ENCODE data around the gene PTCSC3.

PTCSC3 gene

DNA sequence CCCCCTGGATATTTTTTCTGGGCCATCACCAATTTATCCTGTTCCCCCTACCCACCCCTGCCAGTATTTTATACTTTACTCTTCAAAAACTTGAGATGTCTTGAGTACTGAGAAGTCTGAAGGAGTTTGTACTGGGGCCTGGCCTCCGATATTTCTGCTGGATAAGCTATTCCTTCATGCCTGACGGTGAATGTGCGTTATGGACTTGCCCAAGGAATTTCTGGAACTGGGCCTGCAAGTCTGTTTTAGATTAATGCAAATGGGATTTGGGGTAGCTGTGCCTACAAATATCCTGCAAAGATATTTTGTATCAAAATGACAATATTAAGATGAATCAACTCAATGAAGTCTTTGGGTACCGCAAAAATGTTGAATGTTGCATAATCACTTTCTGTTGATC is at the start of gene PTCSC3:
Gene PTCSC3, minus strand, starts transcription at position 199 of the 400 bp plus-strand sequence.
- DNase-seq (ENCODE audit: low spot score) = no peak

DNA sequence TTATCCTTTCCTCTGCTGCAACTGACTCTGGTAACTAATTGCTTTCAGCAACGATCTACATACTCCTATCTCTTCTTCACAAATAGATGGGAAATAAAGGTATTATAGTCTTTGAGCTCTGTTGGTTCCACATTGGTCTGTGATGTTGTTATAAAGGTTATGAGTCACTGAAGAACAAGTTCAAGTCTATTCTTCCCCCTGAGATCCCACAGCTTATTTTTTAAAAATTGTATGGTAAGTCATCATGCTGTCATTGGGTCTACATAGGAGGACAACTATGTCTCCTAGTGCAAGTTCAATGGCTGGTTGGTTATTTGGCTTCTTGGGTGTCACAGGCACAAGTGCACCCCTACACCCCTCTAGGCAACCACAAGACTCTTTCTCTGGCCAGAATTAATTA is 49.6 kb upstream of the PTCSC3 start:
- no peak for DNase-seq (ENCODE audit: low spot score)

DNA sequence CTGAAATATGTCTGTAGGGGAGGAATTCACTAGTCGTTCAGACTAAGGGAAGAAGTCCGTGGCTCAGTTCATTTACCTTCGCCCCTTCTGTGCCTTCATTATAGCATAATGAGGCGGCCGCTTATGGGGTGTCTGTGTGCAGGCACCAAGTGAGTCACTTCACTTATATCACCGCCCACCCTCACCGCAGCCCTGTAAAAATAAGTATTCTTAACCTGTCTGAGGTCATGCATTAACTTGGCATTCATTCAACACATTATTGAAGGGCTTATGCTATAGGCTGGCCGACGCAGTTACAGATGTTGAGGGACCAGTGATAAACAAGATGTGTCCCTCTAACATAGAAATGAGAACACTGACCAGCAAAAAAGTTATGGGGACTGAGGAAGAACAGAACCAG is 47.7 kb upstream of the PTCSC3 start:
- no peak for DNase-seq (ENCODE audit: low spot score)

DNA sequence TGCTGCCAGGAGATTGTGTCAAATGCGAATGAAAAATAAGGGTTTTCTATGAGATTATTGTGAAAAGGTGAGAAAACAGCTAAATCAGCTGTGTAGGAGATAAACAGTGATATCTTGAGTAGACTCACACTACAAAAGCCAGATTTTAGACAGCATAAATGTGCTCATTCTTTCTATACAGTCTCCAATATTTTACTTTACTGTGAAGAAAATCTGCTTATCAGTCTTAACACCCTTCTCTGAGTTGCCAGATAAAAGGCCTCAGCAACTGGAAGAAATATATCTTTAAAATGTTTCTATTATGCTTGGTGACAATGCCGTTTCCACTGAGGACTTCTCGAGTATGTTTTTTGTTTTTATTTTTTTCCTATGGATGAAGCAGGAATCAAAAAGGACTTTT is 47.0 kb upstream of the PTCSC3 start:
- DNase-seq (ENCODE audit: low spot score) = no peak

DNA sequence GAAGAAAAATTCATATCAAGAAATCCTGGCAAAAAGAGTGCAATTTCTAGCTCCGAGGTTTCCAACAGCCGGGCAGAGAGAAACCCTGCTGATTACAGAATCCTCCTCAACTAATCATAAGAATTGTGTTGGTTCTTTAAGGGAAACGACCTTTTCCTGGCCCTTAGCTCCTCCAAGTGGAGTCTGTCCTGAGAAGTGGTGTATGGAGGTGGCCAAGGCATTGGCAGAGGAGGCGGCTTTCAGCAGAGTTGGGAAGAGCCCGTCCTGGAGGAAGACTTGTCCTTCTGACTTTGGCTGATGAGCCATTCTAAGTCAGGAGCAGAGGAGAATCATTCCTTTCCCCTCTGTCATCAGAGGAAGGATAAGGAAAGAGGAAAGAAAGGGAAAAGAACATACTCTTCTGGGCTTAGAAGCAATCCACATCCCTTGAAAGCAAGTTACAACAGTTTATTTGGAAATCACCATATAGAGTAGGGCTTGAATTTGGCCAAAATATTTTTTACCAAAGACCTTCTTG is 46.5 kb upstream of the PTCSC3 start:
- no peak for DNase-seq (ENCODE audit: low spot score)

DNA sequence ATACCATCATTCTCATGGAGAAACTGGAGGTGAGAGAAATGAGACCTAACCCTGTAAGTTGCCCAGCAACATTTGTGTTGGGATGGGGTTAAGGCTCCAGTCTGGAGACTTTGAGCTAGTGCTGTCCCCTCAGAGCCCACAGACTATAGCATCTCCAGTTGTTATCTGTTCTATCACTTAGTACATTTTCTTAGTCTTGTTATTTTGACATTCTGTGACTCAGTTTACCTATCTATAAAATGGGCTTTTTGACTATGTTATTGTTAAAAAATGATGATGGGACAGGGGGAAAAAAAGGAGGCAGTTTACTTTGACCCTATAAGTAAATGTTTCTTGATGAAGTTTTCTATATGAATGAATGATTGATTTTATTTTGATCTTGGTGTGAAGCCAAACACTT is 45.8 kb upstream of the PTCSC3 start:
- no peak for DNase-seq (ENCODE audit: low spot score)

DNA sequence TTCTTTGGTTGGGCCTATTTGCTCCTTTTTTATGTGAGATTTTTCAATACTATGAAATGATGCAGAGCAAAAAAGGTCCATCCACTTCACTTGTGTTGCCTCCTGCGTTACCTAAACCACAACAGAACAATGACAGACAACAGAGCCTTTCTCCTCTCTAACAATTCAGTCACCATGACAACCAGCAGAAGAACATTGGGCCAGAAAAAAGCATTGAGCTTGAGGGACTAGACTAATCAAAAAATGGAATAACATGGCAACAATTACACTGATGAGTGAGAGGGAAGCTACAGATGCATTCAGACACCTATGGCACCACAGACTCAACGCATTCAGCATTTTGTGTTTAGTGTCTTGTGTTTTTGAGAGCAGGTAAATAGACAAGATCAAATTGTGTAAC is 44.6 kb upstream of the PTCSC3 start:
- peak; percentile 18 for DNase-seq (ENCODE audit: low spot score)

DNA sequence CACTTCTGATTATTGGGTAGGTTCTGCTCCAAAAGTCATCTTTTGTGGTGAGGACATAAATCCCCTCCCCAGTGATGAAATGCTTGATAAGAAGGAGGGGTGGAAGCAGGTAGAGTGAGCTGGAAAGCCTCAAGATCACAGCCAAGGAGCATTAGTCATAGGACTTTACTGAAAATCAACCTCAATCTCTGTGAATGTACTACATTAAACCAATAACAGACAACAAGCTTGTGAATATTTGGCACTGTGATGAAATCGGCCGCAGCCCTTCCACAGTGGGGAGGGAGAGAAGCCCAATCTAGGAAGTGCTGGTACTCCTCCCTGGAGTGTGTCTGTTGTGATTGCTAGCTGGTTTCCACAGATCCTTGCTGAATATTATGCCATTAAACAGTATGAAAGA is 41.2 kb upstream of the PTCSC3 start:
- DNase-seq (ENCODE audit: low spot score) = no peak

DNA sequence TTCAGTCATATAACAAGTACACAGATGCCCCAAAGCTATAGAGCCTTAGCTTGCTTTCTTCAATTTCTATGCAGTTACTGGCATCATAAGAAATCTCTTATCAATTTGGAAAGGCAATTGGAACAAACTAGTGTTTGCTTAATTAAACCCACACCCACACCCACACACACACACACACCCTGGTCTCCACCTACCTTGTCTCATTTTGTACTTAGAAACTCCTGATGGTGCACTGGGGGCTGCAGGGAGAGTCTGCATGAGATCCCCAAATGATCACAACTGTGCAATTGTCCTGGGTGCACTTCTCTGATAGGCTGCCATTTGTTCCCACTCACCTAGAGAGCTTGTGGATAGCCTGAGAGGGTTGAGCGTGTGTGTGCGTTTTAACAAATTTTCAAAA is 40.5 kb upstream of the PTCSC3 start:
- no peak for DNase-seq (ENCODE audit: low spot score)

DNA sequence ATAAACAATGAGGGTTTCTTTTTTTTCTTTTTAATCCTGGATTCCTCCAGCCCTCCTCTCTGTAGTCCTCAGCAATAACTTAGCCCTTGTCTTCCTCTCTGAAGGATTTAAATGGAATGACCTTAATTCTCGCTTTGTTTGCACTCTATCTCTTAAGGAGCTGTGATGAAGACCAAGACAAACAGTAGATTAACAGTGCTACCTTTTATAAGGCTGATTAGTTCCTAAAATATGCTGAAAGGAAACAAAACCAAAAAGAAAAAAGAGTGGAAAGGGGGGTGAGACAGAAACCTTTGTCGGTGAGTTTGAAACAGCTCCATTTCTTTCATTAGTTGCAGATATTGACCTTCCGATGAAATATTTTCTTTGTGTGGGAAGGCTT is 38.7 kb upstream of the PTCSC3 start:
- no peak for DNase-seq (ENCODE audit: low spot score)

DNA sequence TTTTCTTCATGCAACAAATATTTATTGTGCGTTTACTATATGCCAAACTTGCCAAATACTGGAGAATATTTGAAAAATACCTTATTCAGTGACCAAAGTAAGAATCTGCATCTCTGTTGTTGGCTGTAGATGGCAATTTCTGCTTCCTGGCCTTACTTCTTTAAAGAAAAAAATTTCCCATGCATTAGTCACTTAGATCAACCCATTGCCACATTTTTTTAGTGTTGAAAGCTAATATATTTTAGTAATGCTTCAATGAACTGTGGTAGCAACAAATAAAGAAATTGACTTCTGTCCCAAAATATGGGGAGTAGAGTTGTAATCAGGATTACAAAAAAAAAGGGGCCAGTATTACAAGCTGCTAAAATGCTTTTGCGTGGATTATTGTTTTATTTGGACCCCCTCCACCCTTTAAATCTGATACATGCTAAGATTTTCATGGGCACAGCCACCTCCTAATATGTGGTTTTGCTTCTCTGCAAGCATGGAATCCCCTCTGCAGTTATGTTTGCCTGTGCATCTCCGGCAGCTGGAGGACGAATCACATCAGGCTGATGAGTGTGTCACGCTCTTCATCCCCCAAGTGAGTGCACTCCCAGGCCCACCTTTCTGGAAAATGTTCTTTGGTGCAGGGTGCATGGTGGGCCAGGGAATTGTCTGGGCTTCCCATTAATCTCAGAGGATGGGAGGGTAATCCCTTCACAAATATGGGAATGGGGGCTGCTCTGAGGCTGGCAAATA is 38.1 kb upstream of the PTCSC3 start:
- no peak for DNase-seq (ENCODE audit: low spot score)

DNA sequence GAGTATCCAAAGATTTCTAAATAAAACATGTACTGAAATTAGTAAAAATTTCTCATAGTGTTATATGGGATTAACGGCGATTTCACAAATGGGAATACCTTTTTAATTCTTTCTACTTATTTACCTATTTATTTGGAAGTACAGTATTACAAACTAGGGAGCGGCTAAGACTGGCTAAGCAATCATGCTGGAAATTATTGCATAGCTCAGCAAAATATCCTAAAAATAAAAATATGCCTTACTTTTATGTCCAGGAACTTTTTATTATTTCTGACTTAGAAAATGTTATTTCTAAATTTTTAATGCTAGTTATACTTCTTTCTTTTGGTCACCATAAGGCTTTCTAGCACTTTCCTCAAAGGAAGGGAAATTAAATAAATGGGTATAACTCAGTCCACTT is 36.5 kb upstream of the PTCSC3 start:
- no peak for DNase-seq (ENCODE audit: low spot score)

DNA sequence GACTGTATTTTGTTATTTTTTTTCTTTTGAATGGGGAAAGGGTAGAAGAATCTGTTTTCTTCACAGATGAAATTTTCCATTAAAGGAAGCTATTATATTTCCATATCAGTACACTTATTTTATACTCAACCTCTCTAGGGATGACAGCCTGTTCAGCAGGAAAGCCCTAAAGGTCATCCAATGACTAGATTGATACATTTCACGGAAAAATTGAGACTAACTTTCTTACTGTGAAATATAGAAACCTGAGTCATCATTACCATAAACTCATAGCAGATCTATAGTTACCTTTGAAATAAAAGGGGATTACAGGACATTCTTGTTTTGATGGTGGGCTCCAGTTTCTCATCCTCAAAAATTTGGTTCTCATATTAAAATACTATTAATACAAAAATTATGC is 36.1 kb upstream of the PTCSC3 start:
- no peak for DNase-seq (ENCODE audit: low spot score)

DNA sequence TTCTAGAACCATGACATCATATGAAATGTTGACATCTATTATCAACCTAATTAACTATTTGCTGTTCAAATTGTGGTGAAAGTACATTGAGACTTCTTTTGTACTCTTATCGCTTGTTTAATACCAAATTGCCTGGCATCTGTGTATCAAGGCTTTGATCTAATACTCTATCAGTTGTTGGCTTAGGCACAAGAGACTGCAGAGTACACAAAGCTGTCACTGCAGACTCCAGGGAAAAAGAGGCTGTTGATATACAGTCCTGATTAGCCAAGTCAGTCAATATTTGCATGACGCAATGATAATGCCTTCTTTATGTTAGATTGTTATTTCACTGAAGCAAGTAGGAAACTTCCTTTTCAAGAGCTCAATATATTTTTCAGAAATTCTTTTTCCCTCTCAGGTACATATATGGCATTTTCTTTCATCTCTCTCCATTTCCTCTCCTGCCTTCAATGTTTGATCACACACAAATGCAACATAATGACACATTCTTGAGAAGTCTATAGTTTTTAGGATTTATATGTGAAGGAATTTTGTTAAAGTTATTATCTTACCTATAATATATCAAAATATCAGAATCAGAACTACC is 32.3 kb upstream of the PTCSC3 start:
- DNase-seq (ENCODE audit: low spot score) = no peak

DNA sequence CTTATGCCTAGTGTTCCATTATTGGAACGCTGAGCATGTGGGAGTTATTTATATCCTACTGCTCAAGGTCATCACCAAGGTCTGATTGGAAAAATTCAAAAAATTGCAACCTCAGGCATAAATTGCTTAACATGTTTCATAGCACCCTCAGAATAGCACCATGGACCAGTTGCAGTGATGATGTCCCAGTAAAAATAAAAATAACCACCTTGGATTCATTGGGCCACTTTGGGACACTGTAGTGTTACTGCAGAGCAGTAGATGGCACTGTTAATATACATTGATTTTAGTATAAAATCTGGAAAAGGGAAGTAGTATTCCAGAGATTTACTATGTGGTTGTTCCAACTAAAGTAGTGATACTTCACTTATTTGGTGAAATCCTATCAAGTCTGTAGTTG is 31.0 kb upstream of the PTCSC3 start:
- no peak for DNase-seq (ENCODE audit: low spot score)

DNA sequence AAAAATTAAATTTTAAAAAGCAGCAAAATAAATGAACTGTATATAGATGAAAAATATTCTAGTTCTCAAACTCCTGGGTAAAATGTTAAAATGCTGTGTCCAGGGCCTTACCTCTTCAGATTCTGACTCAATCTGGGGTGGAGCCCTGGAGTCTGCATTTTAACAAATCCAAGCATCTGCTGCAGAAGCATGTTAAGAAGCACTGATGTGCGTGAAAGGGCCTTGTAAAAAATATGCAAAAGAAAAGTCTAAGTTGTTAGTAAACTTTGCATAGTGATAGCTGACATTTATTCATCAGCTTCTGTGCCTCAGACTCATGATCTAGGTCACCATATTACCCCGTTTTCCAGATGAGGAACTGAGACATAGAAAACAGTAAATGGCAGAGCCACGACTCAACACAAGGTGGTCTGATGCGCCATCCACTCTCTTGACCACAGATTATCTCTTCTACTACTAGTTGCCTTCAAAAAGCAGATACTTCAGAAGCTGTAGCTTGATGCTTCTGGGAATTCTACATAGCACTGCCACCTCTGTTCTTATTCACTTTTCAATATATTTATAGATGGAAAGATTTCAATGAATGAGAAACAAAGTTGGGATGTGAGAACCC is 28.0 kb upstream of the PTCSC3 start:
- DNase-seq (ENCODE audit: low spot score) = no peak

DNA sequence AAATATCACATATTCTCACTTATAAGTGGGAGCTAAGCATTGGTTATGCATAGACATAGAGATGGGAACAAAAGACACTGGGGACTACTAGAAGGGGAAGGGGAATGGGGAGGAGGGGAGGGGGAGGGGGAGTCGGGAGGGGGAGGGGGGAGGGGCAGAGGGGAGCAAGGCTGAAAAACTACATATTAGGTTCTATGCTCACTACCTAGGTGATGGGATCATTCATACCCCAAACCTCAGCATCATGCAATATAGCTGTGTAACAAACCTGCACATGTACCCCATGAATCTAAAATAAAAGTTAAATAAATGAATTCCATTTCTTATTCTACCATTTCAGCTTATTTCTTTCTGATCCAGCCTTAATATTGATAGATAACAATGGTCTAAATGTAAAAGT is 21.9 kb upstream of the PTCSC3 start:
- DNase-seq (ENCODE audit: low spot score) = no peak

DNA sequence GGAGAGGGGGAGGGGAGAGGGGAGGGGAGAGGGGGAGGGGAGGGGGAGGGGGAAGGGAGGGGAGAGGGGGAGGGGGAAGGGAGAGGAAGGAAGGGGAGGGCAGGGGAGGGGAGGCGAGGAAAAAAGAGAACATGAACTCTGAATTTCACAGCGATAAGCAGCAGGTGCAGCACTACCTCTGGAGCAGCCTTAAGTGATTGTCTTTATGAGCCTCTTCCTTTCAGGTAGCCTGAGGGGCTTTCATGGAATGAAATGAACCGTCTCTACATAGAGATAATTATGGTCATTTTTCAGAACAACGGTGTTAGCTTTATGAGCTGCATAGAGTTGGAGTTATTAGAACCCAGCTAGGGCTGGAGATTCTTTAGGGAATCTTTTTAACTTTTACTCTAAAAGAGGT is 18.1 kb upstream of the PTCSC3 start:
- DNase-seq (ENCODE audit: low spot score) = no peak

DNA sequence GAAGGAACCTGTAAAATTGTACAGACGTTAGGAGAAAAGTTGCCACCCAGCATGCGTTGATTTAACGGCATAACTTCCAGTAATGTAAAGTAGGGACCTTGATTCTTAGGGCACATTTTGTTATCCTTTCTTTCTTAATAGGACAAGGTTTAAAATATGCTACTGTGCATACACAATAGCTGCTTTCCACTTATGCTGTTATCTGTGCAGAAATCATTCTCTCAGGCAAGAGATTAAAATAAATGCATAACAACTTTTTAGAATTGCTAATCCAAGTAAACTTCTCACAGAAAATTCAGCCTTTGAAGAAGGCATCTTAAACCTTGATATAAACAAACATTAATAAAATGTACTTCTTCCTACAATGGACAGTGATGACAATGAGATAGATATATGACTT is 16.0 kb upstream of the PTCSC3 start:
- DNase-seq (ENCODE audit: low spot score) = no peak

DNA sequence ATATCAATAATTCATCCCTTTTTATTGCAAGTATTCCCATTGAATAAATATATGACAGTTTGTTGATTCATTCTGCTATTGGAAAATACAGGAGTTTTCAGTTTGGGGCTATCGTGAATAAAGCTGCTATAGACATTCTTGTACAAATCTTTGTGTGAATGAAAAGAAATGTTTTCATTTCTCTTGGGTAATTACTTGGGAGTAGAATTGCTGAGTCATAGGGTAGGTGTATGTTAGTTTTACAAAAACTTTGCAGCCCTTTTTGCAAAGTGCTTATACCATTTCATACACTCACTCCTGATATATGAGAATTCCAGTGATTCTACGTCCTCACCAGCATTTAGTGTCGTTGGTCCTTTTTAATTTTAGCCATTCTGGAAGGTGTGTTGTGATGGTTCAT is 6.9 kb upstream of the PTCSC3 start:
- DNase-seq (ENCODE audit: low spot score) = no peak

DNA sequence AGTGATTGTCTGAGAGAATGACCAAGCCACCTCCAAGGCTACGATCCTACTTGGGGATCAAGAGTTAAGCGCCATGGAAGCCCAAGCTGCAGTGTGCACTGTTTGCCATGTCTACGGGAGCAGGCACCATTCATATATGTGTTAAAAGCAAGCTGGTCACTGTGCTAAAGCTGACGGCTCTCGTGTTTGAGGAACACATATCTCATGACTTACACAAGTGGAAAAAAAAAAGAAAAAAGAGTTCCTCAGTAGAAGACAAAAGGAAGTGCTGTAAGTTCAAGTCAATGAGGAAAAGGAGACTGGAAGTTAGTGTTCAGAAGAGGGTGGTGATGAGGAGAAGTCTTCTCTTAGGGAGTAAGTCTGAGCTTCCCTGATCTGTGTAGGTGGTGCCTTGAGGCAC is 4.9 kb upstream of the PTCSC3 start:
- DNase-seq (ENCODE audit: low spot score) = no peak

DNA sequence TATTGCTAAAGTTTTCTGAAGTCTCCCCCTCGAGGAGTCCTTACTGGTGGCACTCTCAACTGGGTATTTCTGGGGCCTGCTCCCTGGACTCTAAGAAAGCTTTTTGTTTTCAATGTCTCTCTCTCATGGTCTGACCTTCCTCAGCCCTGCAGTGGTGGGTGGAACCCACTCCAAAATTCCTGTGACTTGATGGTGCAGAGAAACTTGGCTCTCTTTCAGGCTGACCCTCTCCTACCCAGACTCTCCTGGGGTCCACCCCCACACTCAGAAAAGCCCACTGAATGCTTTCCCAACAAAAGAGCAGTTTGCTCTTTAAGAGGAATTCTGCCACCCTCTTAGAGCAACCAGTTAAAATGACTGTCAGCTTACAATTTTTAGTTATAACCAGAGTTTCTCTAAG is 967 bp upstream of the PTCSC3 start:
- no peak for DNase-seq (ENCODE audit: low spot score)

DNA sequence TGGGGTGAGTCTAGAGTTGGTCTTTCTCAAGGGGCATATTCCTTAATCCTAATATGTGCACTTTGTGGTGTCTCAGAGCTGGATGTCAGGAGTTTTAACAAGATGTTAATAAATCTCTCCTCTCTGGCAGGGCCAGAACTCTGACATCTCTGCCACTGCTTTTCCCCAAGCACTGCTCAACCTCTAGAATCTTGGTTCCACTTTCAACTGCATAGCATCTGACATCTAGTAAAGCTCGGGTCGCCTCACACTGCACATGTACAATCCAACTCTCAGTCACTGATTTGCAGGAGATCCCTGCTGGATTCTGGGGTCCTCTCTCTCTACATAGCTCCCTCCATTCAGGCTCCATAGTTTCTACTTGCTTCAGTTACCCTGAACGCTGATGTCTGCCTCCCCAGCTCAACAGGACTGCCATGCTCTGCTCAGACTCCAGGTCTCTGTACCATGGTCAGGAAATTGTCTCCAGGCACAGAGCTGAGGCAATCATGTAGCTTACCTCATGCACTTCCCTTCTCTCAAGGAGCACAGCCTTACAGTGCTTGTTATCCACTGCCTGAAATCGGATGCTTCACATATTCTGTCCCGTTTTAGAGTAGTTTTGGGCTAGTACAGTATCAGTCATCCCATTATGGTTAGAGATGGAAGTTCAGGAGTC is 1.6 kb downstream of the PTCSC3 start:
- DNase-seq (ENCODE audit: low spot score) = no peak
